Left cardiac atrium (tissue), 4 donors: ENCODE results near the gene AKAP9. TPM values are rescaled to one million over a fixed set of nuclear protein-coding genes. Genes with fewer than 3 reads are reported as not detected.
A peak's percentile ranks its signal among the peaks of the same experiment; 100 is the strongest.
"Not testable (repeated sequence)": the region's sequence is repeated elsewhere in the genome, so short reads cannot be mapped to it uniquely, and the experiment has no call there.

ENCODE experiments used
- ATAC-seq, 2 donors: fragments of 200-7000 bp; cut with Tn5 transposase; one replicate each; pipeline ENCODE4 v1.9.1; 2020; ENCODE audit warnings: mild to moderate bottlenecking in 2 of 2, moderate library complexity in 2 of 2
- DNase-seq: peaks from one replicate; pipeline ENCODE4 v3.0.0-alpha.2; 2020
- intact Hi-C, 2 donors: fragments of 100-400 bp; cut with DNase I; formaldehyde crosslinking; loops; one replicate each; pipeline versions ENCODE4 v1.14.1 to v1.15.1; 2022 to 2023
- total RNA-seq, 2 donors: library from RNA; stranded (reverse); fragmentation: NEBNext Ultra II Directional; extraction: Animal tissue kit (Norgen Biotek cat#: 25700); gene quantifications; one replicate each; pipeline ENCODE4 v1.2.1, GENCODE V29; 2021
- donor health status: DM: no; HTN: yes; CAD: no.
- donor health status: DM: no; HTN: yes; CAD: no; lungs with severe emphysema.
- donor health status: DM: yes; HTN: yes; CAD: no.
- donor health status: Dilated cardiomyopathy.

Gene AKAP9
- total RNA-seq, 2 donors from 2014 or later: 27.3 to 37.4 TPM

DNA sequence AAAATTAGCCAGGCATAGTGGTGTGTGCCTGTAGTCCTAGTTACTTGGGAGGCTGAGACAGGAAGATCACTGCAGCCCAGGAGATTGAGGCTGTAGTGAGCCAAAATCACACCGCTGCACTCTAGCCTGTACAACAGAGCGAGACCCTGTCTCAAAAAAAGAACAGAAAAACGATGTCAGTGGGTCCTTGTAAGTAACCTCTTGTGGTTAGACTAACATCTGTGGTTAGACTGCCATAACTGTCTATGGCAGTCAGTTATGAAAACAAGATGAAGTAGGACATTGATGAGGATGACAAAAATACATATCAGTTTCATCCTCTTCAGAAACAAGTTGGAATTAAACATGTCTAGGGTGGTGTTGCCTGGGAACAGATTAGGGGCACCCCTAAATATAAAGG is 53.3 kb downstream of the AKAP9 start:
- intact Hi-C loops: no loop called here
- no peak for ATAC-seq
- DNase-seq: no peak

DNA sequence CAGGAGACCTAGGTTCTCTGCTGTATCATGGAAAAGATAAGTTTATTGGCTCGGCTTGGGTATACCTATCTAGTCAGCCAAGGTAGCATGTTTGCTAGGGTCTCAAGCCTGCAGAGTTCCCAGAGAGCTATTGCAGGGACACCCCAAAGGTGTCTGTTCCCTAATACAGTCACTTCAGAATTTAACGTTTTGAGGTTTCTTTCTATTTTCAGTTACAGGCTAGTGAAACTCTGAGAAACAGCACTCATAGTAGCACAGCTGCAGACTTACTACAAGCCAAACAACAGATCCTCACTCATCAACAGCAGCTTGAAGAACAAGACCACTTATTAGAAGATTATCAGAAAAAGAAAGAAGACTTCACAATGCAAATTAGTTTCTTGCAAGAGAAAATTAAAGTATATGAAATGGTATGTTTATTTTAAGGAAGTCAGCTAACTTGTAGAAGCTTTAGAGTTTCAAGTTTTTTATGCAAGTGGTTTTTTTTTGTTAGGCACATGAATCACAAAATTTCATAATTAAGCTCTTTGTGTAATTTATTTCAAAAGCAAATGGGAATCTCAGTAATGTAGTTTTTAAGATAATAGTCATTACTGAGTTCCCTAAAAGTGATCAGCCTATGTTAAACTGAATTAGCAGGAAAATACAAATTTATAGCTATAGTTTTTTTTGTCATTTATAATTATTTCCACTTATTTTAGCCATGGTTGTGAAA is 54.9 kb downstream of the AKAP9 start:
- intact Hi-C loops: no loop called here
- DNase-seq (no peak), ATAC-seq (no peak)

DNA sequence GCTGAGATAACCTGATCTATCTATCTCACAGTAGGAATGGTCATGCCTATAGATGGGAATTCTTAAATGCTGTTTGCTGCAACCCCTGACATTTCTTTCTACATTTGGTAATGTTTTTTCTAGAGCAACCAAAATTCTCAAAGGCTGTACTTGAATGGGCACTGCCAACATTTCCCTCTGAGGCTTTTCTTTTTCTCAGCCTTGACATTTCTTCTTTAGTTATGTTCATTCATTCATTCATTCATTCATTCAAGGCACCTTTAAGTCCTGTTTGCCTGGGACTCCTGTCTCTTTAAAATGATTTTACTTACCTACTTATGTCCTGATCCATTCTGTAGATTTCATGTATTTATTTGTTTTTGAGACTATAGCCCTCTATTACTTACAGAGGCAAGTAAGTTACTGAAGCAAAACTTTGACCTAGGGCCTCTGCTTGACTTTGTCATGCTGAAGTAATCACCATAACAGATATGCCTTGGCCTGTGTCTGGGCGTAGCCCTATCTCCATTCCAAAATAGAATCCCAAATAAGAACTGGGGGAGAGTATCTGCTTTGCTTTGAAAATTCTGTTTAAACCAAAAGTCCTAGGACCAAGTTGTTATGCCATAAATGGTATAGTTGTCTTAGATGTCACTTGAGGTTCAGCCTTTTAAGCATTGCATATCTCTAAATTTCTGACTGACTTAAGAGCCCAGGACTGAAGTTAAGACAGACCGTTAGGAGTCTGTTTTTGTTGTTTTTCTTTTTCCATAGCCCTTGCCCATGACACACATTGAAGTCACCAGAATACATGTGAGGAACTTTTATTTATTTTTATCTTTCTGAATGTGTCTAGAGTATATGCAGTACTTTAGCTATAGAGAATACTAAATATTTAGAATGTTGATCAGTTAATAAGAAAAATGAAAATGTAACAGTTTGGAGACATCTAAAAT is 59.2 kb downstream of the AKAP9 start:
- intact Hi-C loops: no loop called here
- DNase-seq (no peak), ATAC-seq (no peak)

DNA sequence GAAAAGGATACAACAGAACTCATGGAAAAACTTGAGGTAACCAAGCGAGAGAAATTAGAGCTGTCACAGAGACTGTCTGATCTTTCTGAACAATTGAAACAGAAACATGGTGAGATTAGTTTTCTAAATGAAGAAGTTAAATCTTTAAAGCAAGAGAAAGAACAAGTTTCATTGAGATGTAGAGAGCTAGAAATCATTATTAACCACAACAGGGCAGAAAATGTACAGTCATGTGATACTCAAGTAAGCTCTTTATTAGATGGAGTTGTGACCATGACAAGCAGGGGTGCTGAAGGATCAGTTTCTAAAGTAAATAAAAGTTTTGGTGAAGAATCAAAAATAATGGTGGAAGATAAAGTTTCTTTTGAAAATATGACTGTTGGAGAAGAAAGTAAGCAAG is 62.1 kb downstream of the AKAP9 start:
- DNase-seq (no peak), ATAC-seq (no peak)
- intact Hi-C loops: no loop called here

DNA sequence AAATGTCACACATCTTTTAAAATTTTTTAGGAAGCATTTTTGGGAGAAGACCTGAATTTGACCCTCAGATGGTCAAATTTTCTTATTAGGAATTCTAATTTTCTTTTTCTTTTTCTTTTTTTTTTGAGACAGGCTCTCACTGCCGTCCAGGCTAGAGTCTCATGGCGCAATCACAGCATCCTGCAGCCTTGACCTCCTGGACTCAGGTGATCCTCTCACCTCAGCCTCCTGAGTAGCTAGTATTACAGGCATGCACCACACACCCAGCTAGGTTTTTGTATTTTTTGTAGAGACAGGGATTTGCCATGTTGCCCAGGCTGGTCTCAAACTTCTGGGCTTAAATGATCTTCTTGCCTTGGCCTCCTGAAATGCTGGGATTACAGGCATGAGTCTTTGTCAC is 65.4 kb downstream of the AKAP9 start:
- ATAC-seq (no peak), DNase-seq (no peak)
- intact Hi-C loops: no loop called here

DNA sequence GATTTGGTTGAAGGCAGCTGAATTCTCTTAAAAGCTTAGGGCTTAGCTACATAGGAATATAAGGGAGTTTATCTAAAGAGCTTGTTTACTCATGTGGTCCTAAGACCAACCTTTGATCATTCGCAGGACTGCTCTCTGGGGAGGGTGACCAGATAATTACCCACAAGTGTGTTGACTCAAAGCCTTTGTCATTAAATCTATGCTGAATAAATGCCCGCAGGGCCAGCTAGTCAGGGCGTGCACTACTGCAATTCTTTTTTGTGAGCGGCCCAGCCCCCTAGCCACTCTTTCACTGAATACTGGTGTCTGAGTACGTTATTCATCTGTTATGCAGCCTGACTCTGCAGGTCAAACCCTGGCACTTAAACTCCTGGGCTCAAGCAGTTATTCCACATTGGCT is 69.6 kb downstream of the AKAP9 start:
- ATAC-seq (no peak), DNase-seq (no peak)
- intact Hi-C loops: no loop called here

DNA sequence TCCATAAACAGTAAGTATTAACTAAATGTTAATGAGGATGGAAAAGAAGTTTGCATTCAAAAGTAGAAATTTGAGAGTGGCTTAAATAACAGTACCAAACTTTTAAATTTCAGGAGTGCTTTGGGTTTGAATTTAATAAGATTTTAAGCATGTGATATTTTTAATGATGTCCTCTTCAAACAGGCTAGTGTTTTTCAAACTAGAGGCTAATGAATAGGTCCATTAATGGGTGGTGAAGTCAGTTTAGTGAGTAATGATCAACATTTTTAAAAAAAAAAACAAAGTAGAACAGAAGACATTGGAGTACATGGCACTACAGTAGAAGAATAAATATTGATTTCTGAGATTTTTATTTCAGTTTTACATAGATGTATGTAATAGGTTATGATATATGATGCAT is 72.9 kb downstream of the AKAP9 start:
- DNase-seq: no peak
- ATAC-seq: no peak
- intact Hi-C loops: no loop called here

DNA sequence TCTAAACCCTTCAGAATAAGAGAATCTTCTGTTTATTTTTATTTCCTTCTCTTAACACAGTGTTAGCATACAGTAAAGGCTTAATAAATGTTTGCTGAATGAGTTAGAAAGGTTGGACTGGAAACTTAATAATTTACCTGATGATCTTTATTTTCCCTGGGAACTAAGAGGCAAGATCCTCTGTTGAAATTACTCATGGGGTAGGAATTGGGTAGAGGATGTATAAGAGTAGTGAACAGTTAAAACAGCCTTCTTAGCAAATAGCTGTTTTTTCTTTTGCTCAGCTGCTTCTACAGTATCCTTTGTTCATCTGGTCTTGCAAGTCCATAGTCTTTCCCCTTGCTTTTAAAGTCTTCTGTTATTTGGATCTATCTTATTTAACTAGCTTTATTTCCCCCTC is 80.0 kb downstream of the AKAP9 start:
- intact Hi-C loops: no loop called here
- ATAC-seq (no peak), DNase-seq (no peak)

DNA sequence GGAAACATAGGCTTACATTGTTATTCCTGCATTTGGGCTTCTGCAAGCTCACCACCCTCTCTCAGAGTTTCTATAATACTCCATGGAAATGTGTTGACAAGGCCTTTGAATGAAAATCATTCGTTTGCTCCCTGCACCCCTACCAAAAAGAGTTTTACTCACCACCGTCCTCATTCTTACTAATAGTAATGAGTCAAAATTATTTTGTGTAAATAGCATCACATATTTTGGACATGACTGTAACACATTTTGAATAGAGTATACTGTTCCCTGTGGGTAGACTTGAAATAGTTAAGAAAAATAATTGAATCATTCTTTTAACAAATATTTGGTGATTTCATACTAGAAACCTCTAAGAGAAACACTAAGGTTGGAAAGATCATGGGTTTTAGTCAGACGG is 84.6 kb downstream of the AKAP9 start:
- ATAC-seq (peak in 1 of 2 donors; percentile 44), DNase-seq (no peak)
- intact Hi-C loops: no loop called here

DNA sequence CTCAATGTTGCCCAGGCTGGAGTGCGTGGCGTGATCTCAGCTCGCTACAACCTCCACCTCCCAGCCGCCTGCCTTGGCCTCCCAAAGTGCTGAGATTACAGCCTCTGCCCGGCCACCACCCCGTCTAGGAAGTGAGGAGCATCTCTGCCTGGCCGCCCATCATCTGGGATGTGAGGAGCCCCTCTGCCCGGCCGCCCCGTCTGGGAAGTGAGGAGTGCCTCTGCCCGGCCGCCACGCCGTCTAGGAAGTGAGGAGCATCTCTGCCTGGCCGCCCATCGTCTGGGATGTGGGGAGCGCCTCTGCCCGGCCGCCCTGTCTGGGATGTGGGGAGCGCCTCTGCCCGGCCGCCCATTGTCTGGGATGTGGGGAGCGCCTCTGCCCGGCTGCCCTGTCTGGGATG is 86.0 kb downstream of the AKAP9 start:
- intact Hi-C loops, ATAC-seq, DNase-seq: not testable (repeated sequence)

DNA sequence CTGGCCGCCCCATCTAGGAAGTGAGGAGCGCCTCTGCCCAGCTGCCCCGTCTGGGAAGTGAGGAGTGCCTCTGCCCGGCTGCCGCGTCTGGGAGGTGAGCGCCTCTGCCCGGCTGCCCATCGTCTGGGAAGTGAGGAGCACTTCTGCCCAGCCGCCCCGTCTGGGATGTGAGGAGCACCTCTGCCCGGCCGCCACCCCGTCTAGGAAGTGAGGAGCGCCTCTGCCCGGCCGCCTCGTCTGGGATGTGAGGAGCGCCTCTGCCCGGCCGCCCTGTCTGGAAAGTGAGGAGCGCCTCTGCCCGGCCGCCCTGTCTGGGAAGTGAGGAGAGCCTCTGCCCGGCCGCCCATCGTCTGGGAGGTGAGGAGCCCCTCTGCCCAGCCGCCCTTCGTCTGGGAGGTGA is 86.5 kb downstream of the AKAP9 start:
- not testable (repeated sequence) for DNase-seq, ATAC-seq

DNA sequence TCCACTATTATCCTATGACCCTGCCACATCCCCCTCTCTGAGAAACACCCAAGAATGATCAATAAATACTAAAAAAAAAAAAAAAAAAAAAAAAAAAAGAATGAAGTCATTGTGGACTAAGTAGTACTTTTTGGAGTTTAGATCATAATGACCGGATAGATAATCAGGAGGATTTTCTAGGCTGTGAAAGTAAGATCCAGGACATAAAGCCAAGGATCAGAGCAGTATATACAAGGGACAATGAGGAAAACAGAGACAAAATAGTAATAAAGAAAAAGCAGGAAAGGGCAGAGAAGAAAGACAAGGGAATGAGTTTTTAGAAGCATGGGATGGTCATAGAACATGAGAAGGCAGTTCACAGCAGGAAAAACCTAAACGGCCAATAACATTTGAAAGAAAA is 87.6 kb downstream of the AKAP9 start:
- intact Hi-C loops: no loop called here

More for the DNA sequence above, 86.5 kb downstream of the AKAP9 start:
- intact Hi-C loops: not testable (repeated sequence)

DNA sequence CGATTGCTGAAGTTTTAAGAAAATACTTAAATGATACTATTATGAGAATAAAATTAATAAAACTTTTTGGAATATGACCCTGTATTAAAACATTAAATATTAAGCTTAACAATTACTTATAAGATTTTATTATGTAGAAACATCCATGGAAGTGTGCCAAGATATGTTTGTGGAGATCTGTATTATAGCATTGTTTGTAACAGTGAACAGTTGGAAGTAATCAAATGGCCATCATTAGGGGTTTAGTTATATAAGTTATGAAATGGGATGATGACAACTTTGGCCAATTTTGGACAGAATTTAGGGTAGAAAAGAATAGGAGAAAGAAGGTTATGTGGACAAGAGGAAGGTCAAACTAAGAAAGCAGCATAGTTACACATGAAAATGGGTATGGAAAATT is 88.0 kb downstream of the AKAP9 start:
- DNase-seq (no peak), ATAC-seq (no peak)
- intact Hi-C loops: no loop called here

More for the DNA sequence above, 87.6 kb downstream of the AKAP9 start:
- ATAC-seq: no peak
- no peak for DNase-seq

DNA sequence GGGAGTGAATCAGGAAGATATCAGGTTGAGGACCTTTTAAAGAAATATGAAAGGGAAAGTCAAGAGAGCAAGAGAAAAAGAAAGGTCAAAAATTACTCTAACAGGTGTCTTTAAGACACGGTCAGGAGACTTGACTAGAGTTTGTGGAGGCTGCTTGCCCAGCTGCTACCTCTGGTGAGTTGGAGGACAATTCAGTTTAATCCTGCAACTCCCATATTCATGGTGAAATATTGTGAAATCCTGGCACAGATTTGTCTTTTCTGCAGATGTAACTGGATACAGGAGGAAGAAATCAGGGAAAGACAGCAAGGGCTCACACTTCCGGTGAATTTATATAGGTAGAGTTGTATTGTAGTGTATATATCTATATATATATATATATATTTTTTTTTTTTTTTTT is 93.5 kb downstream of the AKAP9 start:
- intact Hi-C loops: no loop called here
- DNase-seq (no peak), ATAC-seq (no peak)

DNA sequence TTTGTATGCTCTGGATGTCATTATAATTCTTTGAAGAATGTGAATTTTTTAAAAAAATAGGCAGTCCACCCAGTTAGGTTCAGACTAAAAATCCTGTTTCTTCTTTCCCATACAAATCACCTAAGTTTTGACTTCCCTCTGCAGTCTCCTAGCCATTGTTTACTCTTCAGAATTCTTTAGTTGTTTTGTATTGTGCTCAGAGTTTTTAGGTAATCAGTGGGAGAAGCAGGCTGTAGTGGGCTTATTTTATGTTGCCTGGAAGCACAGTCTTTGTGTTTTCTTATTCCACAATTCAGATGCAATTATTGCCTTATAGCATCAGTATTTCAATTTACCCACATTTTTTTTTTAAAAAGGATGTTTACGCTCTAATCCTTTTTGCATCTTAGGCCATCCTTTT is 94.9 kb downstream of the AKAP9 start:
- DNase-seq (no peak), ATAC-seq (no peak)
- intact Hi-C loops: no loop called here

DNA sequence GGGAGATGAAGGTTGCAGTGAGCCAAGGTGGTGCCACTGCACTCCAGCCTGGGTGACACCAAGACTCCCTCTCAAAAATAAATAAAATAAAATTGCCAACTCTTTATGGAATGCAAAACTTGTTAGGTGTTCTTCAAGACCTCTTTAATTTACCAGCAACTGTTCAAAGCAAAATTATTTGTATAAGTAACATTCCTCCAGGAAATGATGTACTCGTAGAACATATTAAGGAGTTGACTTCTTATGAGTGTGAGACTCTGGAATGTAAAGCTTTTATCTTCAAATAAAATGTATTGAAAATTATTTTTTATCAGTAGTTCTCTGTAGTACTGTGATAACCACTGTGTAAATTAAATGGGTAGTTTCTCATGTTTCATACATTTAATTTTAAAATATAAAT is 99.2 kb downstream of the AKAP9 start:
- intact Hi-C loops: loop anchor here in 1 of 2 donors (10.0 kb wide), 1 partner anchor 155 kb away; the partner anchor contains the start of gene MTERF1
- no peak for DNase-seq
- no peak for ATAC-seq

DNA sequence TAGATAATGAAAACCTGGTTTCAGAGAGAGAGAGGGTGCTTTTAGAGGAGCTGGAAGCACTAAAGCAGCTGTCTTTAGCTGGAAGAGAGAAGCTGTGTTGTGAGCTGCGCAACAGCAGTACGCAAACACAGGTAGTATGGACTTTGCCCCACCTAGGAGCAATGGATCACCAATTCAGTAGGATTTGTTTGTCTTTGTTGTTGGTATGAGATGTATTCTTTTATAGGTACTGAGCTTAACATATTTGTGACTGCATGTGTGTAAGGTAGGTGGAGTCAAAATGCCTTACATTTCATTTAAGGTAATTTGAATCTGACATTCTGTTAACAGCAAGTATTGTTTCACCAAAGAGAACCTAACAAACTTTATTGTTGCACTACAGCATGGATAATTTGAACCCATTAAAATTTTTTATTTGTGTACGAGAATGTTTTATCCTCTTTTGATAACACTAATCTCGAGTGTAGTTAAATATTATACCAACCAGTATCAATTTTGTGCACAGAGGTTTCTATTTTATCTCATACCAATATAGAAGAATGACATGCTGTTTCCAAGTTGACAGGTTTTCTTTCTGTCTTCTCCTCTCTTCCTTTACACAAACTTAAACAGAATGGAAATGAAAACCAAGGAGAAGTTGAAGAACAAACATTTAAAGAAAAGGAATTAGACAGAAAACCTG is 101.5 kb downstream of the AKAP9 start:
- intact Hi-C loops: loop anchor here in 1 of 2 donors (10.0 kb wide), 1 partner anchor 157 kb away; the partner anchor contains the start of gene MTERF1
- ATAC-seq (no peak), DNase-seq (no peak)

DNA sequence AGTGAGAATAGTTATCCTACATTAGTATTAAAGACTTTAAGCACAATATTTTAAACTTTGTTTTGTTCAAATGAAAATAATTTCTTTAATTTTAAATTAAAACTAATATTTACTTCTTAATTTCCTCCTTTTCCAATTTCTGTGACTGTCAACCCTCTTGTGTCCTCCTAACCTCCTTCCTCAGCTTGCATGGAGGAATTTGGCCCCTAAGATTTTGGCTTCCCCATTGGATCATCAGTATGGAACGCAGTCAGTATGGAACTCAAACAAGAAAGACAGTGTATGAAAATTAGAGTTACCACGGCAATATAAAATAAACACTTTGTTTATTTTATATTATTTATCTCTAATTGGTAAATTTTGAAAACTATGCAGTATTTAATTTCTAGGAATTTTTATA is 102.4 kb downstream of the AKAP9 start:
- ATAC-seq: no peak
- intact Hi-C loops: loop anchor here in 1 of 2 donors (10.0 kb wide), 1 partner anchor 158 kb away; the partner anchor contains the start of gene MTERF1

DNA sequence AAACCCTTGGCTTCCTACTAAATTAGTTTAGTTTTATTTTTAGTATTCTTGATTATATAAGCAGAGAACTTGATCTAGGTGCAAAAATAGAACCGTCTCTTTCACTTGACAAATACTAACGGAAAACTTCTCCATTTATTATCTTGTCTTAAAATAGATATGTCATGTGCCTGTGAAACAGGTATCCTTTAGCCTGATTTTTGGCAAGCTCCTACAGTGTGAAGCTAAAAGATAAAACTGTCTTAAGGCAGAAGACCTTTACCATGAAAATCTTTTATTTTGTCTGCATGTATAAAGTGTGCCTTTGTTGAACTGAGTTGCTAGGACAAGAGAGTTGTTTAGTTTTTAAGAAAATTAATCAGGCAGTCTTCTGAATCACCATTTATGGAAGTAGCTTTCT is 103.0 kb downstream of the AKAP9 start:
- intact Hi-C loops: loop anchor here in 1 of 2 donors (10.0 kb wide), 1 partner anchor 159 kb away; the partner anchor contains the start of gene MTERF1
- ATAC-seq (peak; percentile 34 to 43), DNase-seq (no peak)

More for the DNA sequence above, 102.4 kb downstream of the AKAP9 start:
- no peak for DNase-seq
